Kidney (tissue), 14 donors: ENCODE results near the gene TEKT1. TPM values are rescaled to one million over a fixed set of nuclear protein-coding genes. Genes with fewer than 3 reads are reported as not detected.

Experiments
- DNase-seq, 5 donors: peaks; one replicate each; pipeline ENCODE4 v3.0.0-alpha.2; 2013 to 2020
- FAIRE-seq: peaks from 2 replicates; lab custom pipeline; 2012; peaks lifted over from hg19 to GRCh38; lab: Jason Lieb, UNC
- H3K27ac ChIP-seq, 2 donors: one replicate each; pipeline ENCODE4 v1.7.0; 2013; ENCODE audit warnings: low read depth in 2 of 2, low read length in 2 of 2, inconsistent platforms in 1 of 2
- H3K27me3 ChIP-seq: one replicate; pipeline ENCODE4 v1.7.1; 2013; ENCODE audit warnings: low read length, inconsistent platforms; ENCODE audit not compliant: control insufficient read depth, insufficient read depth
- H3K36me3 ChIP-seq, 3 donors: one replicate each; pipeline versions ENCODE4 v1.7.0 to v1.7.1; 2013; ENCODE audit warnings: low read length in 3 of 3, control low read depth in 1 of 3, inconsistent platforms in 1 of 3; ENCODE audit not compliant: insufficient read depth in 3 of 3, control insufficient read depth in 2 of 3
- H3K4me1 ChIP-seq, 3 donors: one replicate each; pipeline versions ENCODE4 v1.7.0 to v1.7.1; 2013; ENCODE audit warnings: low read length in 3 of 3, inconsistent platforms in 1 of 3, low read depth in 1 of 3; ENCODE audit not compliant: control insufficient read depth in 2 of 3, insufficient read depth in 2 of 3
- H3K4me3 ChIP-seq, 3 donors: one replicate each; pipeline versions ENCODE4 v1.7.0 to v1.8.1; 2013; ENCODE audit warnings: low read length in 3 of 3, control low read depth in 1 of 3, inconsistent platforms in 1 of 3
- H3K9ac ChIP-seq, 3 donors: one replicate each; pipeline versions ENCODE4 v1.7.0 to v1.7.1; 2013; ENCODE audit warnings: low read length in 3 of 3, control low read depth in 1 of 3, inconsistent platforms in 1 of 3
- H3K9me3 ChIP-seq, 3 donors: one replicate each; pipeline versions ENCODE4 v1.7.0 to v1.7.1; 2013; ENCODE audit warnings: low read length in 3 of 3, control low read depth in 1 of 3, inconsistent platforms in 1 of 3; ENCODE audit not compliant: control insufficient read depth in 2 of 3, insufficient read depth in 1 of 3
- intact Hi-C: fragments of 100-400 bp; cut with DNase I; formaldehyde crosslinking; loops from one replicate; pipeline ENCODE4 v1.11.1; 2022
- polyA plus RNA-seq: library from polyadenylated mRNA; stranded (reverse); fragments of 350-450 nt; fragmentation: Illumina TruSeq; extraction: RNeasy Lipid Tissue Mini Kit (QIAGEN cat#74804); gene quantifications from one replicate; pipeline ENCODE4 v1.2.3, GENCODE V29; 2014; ENCODE audit warnings: low read depth, low replicate concordance; ENCODE audit not compliant: insufficient read depth
- total RNA-seq: library from RNA; stranded (reverse); fragmentation: NEBNext Ultra II Directional; extraction: Animal tissue kit (Norgen Biotek cat#: 25700); gene quantifications from one replicate; pipeline ENCODE4 v1.2.1, GENCODE V29; 2021
- TF ChIP-seq, protein P1 (sequence below): IDR thresholded peaks from 3 replicates; pipeline ENCODE4 v1.5.1; 2012; ENCODE audit warnings: mild to moderate bottlenecking, moderate library complexity, borderline replicate concordance; ENCODE audit not compliant: insufficient read depth; ENCODE audit errors: extremely low read depth
- donor health status: control.
- donor health status: control.
- donor health status: control.
- donor health status: control.
- donor health status: control.
- donor health status: DM: yes; HTN: yes; CAD: no.
- donor health status: Normal renal cell carcinoma (clear cell type).

Gene TEKT1
- total and polyA plus RNA-seq, 2 donors from 2014 or later: 0.06 TPM; not detected in 1

GRCh38 chr17:6786618-6787017 is 44.9 kb downstream of the TEKT1 start:
- Histone ChIP-seq H3K27ac (no peak overlapping the region), H3K4me1 (no peaks in the 10 kb centered on the region), H3K9ac (no peak overlapping the region), H3K27me3 (no peaks in the 10 kb centered on the region), H3K4me3 (no peak overlapping the region), H3K36me3 (no peaks in the 10 kb centered on the region), H3K9me3 (peaks cover 0 to 2% (median 0%) of the 10 kb centered on the region in 3 donors)
- FAIRE-seq (no peak), DNase-seq (no peak)
- intact Hi-C loops: no loop called here
- TF ChIP-seq, protein P1, sequence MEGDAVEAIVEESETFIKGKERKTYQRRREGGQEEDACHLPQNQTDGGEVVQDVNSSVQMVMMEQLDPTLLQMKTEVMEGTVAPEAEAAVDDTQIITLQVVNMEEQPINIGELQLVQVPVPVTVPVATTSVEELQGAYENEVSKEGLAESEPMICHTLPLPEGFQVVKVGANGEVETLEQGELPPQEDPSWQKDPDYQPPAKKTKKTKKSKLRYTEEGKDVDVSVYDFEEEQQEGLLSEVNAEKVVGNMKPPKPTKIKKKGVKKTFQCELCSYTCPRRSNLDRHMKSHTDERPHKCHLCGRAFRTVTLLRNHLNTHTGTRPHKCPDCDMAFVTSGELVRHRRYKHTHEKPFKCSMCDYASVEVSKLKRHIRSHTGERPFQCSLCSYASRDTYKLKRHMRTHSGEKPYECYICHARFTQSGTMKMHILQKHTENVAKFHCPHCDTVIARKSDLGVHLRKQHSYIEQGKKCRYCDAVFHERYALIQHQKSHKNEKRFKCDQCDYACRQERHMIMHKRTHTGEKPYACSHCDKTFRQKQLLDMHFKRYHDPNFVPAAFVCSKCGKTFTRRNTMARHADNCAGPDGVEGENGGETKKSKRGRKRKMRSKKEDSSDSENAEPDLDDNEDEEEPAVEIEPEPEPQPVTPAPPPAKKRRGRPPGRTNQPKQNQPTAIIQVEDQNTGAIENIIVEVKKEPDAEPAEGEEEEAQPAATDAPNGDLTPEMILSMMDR: no peak

DNA sequence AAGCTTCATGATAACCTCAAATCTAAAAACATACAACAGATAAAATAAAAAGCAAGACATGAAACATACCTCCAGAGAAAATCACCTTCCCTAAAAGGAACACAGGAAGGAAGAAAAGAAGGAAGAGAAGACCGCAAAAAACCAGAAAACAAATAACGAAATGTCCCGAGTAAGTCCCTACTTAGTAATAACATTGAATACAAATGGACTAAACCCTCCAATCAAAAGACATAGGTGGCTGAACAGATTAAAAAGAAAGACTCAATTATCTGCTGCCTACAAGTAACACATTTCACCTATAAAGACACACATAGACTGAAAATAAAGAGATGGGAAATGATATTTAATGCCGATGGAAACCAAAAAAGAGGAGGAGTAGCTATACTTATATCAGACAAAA is 49.3 kb downstream of the TEKT1 start:
- no peak for FAIRE-seq
- Histone ChIP-seq H3K4me3 (no peak overlapping the region), H3K9me3 (peaks cover 0 to 2% (median 0%) of the 10 kb centered on the region in 3 donors), H3K36me3 (no peaks in the 10 kb centered on the region), H3K4me1 (no peaks in the 10 kb centered on the region), H3K27me3 (no peaks in the 10 kb centered on the region), H3K9ac (no peak overlapping the region), H3K27ac (no peak overlapping the region)
- TF ChIP-seq, protein P1: no peak
- no peak for DNase-seq
- intact Hi-C loops: no loop called here

- no peak for DNase-seq
- H3K9ac ChIP-seq: no peak overlapping the region
- no peak overlapping the region for H3K4me3 ChIP-seq
- peaks cover 4% of the 10 kb centered on the region for H3K27me3 ChIP-seq
- FAIRE-seq: no peak
- peaks cover 0 to 2% (median 0%) of the 10 kb centered on the region in 3 donors for H3K9me3 ChIP-seq
- H3K27ac ChIP-seq: no peak overlapping the region
- intact Hi-C loops: no loop called here
- TF ChIP-seq, protein P1: no peak
- H3K4me1 ChIP-seq: no peaks in the 10 kb centered on the region
- no peaks in the 10 kb centered on the region for H3K36me3 ChIP-seq
These were observed 50.6 kb downstream of the TEKT1 start for GRCh38 chr17:6780886-6781285.

- Histone ChIP-seq H3K4me3 (no peak overlapping the region), H3K9ac (no peak overlapping the region), H3K4me1 (no peaks in the 10 kb centered on the region), H3K27ac (no peak overlapping the region), H3K27me3 (peaks cover 4% of the 10 kb centered on the region), H3K36me3 (no peaks in the 10 kb centered on the region), H3K9me3 (peaks cover 0 to 2% (median 1%) of the 10 kb centered on the region in 3 donors)
- no peak for FAIRE-seq
- TF ChIP-seq, protein P1: no peak
- intact Hi-C loops: no loop called here
- no peak for DNase-seq
These were observed 51.5 kb downstream of the TEKT1 start for GRCh38 chr17:6780001-6780400.
